WTC11 (cell line): Measurements from ENCODE around the gene TRAF2. TPM values are rescaled to one million over a fixed set of nuclear protein-coding genes. Genes with fewer than 3 reads are reported as not detected.

ENCODE experiments used
- ATAC-seq: fragments of 200-7000 bp; cut with Tn5 transposase; 2 replicates; pipeline ENCODE4 v1.10.0; 2021; ENCODE audit warnings: mild to moderate bottlenecking, moderate library complexity
- CTCF ChIA-PET: fragments of 300-600 bp; sonication (Branson Sonifier 250); formaldehyde crosslinking; loops from one replicate; lab custom pipeline; 2021; ENCODE audit warnings: antibody characterized with exemption; lab: Charles Lee
- POLR2A ChIA-PET: fragments of 350-600 bp; sonication (Branson Sonifier 250); formaldehyde crosslinking; loops from one replicate; lab custom pipeline; 2021; ENCODE audit warnings: antibody characterized with exemption; lab: Charles Lee
- DNase-seq: peaks from one replicate; pipeline ENCODE4 v3.0.0; 2021; ENCODE audit warnings: low spot score
- H3K27ac Mint-ChIP-seq: 2 replicates; pipeline ENCODE4 v1.8.0; 2021; ENCODE audit warnings: mixed read lengths
- H3K27me3 Mint-ChIP-seq: 2 replicates; pipeline ENCODE4 v1.8.0; 2021; ENCODE audit warnings: low read depth, mild to moderate bottlenecking, moderate library complexity, mixed read lengths
- H3K36me3 Mint-ChIP-seq: 2 replicates; pipeline ENCODE4 v1.8.0; 2021; ENCODE audit warnings: mixed read lengths
- H3K4me1 Mint-ChIP-seq: 2 replicates; pipeline ENCODE4 v1.8.0; 2022; ENCODE audit warnings: mixed read lengths
- H3K4me3 Mint-ChIP-seq: 2 replicates; pipeline ENCODE4 v1.8.0; 2021; ENCODE audit warnings: mild to moderate bottlenecking, moderate library complexity, mixed read lengths
- H3K9me3 Mint-ChIP-seq: 2 replicates; pipeline ENCODE4 v1.8.0; 2021; ENCODE audit warnings: mixed read lengths
- CBFB ChIP-seq: sonication (generic); formaldehyde crosslinking; IDR thresholded peaks from 2 replicates; pipeline ENCODE4 v1.8.1; 2022; ENCODE audit warnings: mild to moderate bottlenecking, low read depth, missing genetic modification reagents
- CTCF ChIP-seq: fragments of 200-600 bp; IDR thresholded peaks from 2 replicates; pipeline ENCODE4 v1.8.0; 2022; ENCODE audit warnings: antibody characterized with exemption
- E2F5 ChIP-seq: sonication (generic); formaldehyde crosslinking; IDR thresholded peaks from 2 replicates; pipeline ENCODE4 v1.8.1; 2022; ENCODE audit warnings: mild to moderate bottlenecking, moderate library complexity, missing genetic modification reagents
- FOXP1 ChIP-seq: sonication (generic); formaldehyde crosslinking; IDR thresholded peaks from 2 replicates; pipeline ENCODE4 v1.8.0; 2022; ENCODE audit warnings: missing genetic modification reagents, mild to moderate bottlenecking, moderate library complexity, borderline replicate concordance
- GTF2I ChIP-seq: fragments of 250-450 bp; sonication (Bioruptor Pico); conservative IDR thresholded peaks from 2 replicates; pipeline ENCODE4 v1.4.0; 2021; ENCODE audit warnings: mild to moderate bottlenecking
- HMGA2 ChIP-seq: fragments of 250-450 bp; sonication (Bioruptor Pico); IDR thresholded peaks from 2 replicates; pipeline ENCODE4 v1.4.0; 2021; ENCODE audit warnings: mild to moderate bottlenecking, moderate library complexity
- IRF1 ChIP-seq: sonication (generic); formaldehyde crosslinking; IDR thresholded peaks from 2 replicates; pipeline ENCODE4 v1.8.0; 2023; ENCODE audit warnings: missing genetic modification reagents
- IRF2 ChIP-seq: sonication (generic); formaldehyde crosslinking; IDR thresholded peaks from 2 replicates; pipeline ENCODE4 v1.8.0; 2022; ENCODE audit warnings: low read depth, missing genetic modification reagents, borderline replicate concordance
- MLX ChIP-seq: sonication (generic); formaldehyde crosslinking; IDR thresholded peaks from 2 replicates; pipeline ENCODE4 v1.8.1; 2023; ENCODE audit warnings: mild to moderate bottlenecking, missing genetic modification reagents, moderate library complexity
- NR1H2 ChIP-seq: sonication (generic); formaldehyde crosslinking; IDR thresholded peaks from 2 replicates; pipeline ENCODE4 v1.9.0; 2021; ENCODE audit warnings: mild to moderate bottlenecking, moderate library complexity, missing genetic modification reagents
- PREB ChIP-seq: sonication (generic); formaldehyde crosslinking; IDR thresholded peaks from 2 replicates; pipeline ENCODE4 v1.8.1; 2022; ENCODE audit warnings: mild to moderate bottlenecking, missing genetic modification reagents, moderate library complexity, borderline replicate concordance
- RORB ChIP-seq: fragments of 250-450 bp; sonication (Bioruptor Pico); IDR thresholded peaks from 2 replicates; pipeline ENCODE4 v1.9.0; 2021; ENCODE audit warnings: mild to moderate bottlenecking
- TP53 ChIP-seq: sonication (generic); formaldehyde crosslinking; IDR thresholded peaks from 2 replicates; pipeline ENCODE4 v1.8.1; 2023; ENCODE audit warnings: mild to moderate bottlenecking, missing genetic modification reagents
- USF1 ChIP-seq: sonication (generic); formaldehyde crosslinking; IDR thresholded peaks from 2 replicates; pipeline ENCODE4 v1.8.0; 2022; ENCODE audit warnings: mild to moderate bottlenecking, missing genetic modification reagents
- ZBTB21 ChIP-seq: sonication (generic); formaldehyde crosslinking; IDR thresholded peaks from 2 replicates; pipeline ENCODE4 v1.8.1; 2023; ENCODE audit warnings: mild to moderate bottlenecking, missing genetic modification reagents, borderline replicate concordance
- ZNF138 ChIP-seq: sonication (generic); formaldehyde crosslinking; conservative IDR thresholded peaks from 2 replicates; pipeline ENCODE4 v1.8.1; 2022; ENCODE audit warnings: mild to moderate bottlenecking, moderate library complexity, missing genetic modification reagents
- ZNF232 ChIP-seq: sonication (generic); formaldehyde crosslinking; IDR thresholded peaks from 2 replicates; pipeline ENCODE4 v1.8.0; 2022; ENCODE audit warnings: mild to moderate bottlenecking, missing genetic modification reagents
- ZNF423 ChIP-seq: fragments of 250-450 bp; sonication (Bioruptor Pico); IDR thresholded peaks from 2 replicates; pipeline ENCODE4 v2.1.2; 2022; ENCODE audit warnings: mild to moderate bottlenecking, moderate library complexity
- ZNF425 ChIP-seq: fragments of 250-450 bp; sonication (Bioruptor Pico); conservative IDR thresholded peaks from 2 replicates; pipeline ENCODE4 v1.9.0; 2021; ENCODE audit warnings: mild to moderate bottlenecking
- ZNF671 ChIP-seq: fragments of 250-450 bp; sonication (Bioruptor Pico); IDR thresholded peaks from 2 replicates; pipeline ENCODE4 v1.8.0; 2021; ENCODE audit warnings: mild to moderate bottlenecking
- total RNA-seq: library from RNA; stranded (reverse); gene quantifications from 3 replicates; pipeline ENCODE4 v1.2.3, GENCODE V29; 2021

Gene TRAF2
- total RNA-seq, 1 experiment from 2014 or later = 55.0 TPM

- CTCF ChIA-PET = interaction anchor here (1.3 to 1.7 kb wide), 2 partner anchors 13 to 22 kb away, joined by 3 to 6 read pairs; no protein-coding TSS in a partner anchor
- no peak for ATAC-seq
- H3K9me3 Mint-ChIP-seq = no peaks in the 10 kb centered on the region
These were observed 39.3 kb downstream of the TRAF2 start for GRCh38 chr9:136925414-136926153.

GRCh38 chr9:136926154-136926704, 39.9 kb downstream of the TRAF2 start:
- ATAC-seq (no peak), DNase-seq (no peak)
- H3K9me3 Mint-ChIP-seq = no peaks in the 10 kb centered on the region
- H3K4me1 Mint-ChIP-seq = no peaks in the 10 kb centered on the region
- no peak overlapping the region for H3K27ac Mint-ChIP-seq
- no peak overlapping the region for H3K4me3 Mint-ChIP-seq
- POLR2A ChIA-PET = no interaction called here
- peaks cover 40% of the 10 kb centered on the region for H3K36me3 Mint-ChIP-seq
- H3K27me3 Mint-ChIP-seq = no peaks in the 10 kb centered on the region
- CTCF ChIA-PET = interaction anchor here (1.3 to 1.7 kb wide), 2 partner anchors 12 to 22 kb away, joined by 3 to 6 read pairs; no protein-coding TSS in a partner anchor
- TF ChIP-seq USF1 (CRISPR knock-in tag) (no peak), CBFB (no peak), ZBTB21 (CRISPR knock-in tag) (no peak), IRF1 (no peak), ZNF425 (CRISPR knock-in tag) (no peak), RORB (CRISPR knock-in tag) (no peak), ZNF671 (CRISPR knock-in tag) (no peak), FOXP1 (no peak), GTF2I (CRISPR knock-in tag) (no peak), HMGA2 (CRISPR knock-in tag) (no peak), ZNF232 (CRISPR knock-in tag) (no peak), ZNF423 (CRISPR knock-in tag) (no peak), NR1H2 (no peak)

More at GRCh38 chr9:136925414-136926153, 39.3 kb downstream of the TRAF2 start:
- TF ChIP-seq FOXP1 (no peak), RORB (CRISPR knock-in tag) (no peak), CTCF (no peak), E2F5 (CRISPR knock-in tag) (no peak), ZNF138 (CRISPR knock-in tag) (no peak), ZBTB21 (CRISPR knock-in tag) (no peak), TP53 (no peak), MLX (CRISPR knock-in tag) (no peak), PREB (no peak), IRF2 (CRISPR knock-in tag) (no peak)
- Mint-ChIP-seq H3K27ac (no peak overlapping the region), H3K36me3 (peaks cover 42% of the 10 kb centered on the region), H3K4me3 (no peak overlapping the region), H3K27me3 (no peaks in the 10 kb centered on the region), H3K4me1 (no peaks in the 10 kb centered on the region)
- POLR2A ChIA-PET = no interaction called here
- no peak for DNase-seq
